Midbrain (tissue), 1 donor: ENCODE data around the gene RUSC1.
"Not testable (repeated sequence)": the region's sequence is repeated elsewhere in the genome, so short reads cannot be mapped to it uniquely, and the experiment has no call there.

Experiments
- DNase-seq: peaks from one replicate; lab custom pipeline; 2025; lab: John Stamatoyannopoulos, UW

The RUSC1 gene

DNA sequence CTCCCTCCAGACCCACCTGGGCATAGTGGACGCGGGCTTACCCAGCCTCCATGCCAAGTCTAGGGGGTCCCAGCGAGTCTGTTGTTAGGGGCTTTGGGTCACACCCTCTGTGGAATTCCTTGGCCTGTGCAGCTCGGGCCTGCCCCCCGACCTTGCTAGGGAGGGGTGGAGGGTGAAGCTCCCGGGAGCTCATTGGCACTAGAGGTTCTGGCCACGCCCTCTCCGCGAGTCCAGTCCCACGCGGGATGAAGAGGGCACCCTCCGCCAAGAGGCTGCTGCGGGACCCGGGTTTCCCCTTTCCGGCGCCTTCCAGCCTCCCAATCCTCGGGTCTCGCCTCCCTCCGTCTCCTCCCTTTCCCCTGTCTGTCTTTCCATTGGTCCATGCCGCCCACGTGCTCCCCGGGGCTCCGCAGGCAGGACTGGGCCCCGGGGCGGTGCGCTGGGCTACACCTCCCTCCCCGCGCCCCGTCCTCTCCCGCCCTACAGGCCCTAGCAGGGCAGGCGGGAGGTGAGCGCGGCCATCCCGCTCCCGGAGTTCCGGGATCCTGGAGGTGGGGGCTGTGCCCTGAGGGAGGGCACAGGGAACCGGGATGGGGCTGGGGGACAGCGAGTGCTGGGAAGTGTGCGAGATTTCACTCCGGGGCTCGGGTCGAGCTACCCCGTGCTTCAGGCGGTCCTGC is 3.5 kb downstream of the RUSC1 start:
- DNase-seq: peak; percentile 95

DNA sequence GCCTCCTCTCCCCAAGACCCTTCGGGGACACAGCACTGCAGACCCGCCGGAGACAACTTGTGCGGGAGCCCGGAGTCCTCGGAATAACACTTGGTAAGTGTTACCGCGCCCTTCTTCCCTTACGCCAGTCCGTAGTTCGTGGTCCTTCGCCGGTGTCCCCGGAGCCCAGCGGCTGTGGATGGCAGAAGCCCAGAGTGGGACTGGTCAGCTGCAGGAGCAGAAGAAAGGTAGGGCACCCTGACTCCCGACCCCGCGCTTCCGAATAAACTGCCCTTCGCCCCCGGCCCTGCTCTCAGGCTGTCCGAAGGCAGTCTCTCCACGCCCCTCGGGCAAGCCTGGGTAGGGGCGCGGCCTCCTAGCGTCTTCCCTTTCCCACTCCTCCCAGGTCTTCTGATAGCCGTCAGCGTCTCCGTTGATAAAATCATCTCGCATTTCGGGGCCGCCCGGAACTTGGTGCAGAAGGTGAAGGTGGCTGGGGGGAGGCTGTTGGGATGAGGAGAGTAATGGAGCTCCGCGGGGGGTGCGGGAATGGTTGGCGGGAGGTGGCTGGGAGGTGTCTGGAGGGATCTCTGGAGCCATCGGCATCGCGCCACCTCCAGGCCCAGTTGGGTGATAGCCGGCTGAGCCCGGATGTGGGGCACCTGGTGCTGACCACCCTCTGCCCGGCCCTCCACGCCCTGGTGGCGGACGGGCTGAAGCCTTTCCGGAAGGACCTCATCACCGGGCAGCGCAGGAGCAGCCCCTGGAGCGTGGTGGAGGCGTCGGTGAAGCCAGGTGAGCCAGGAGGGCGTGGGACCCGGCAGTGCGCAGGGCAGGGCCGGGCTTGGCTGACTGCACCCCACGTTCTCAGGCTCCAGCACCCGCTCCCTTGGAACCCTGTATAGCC is 4.3 kb downstream of the RUSC1 start:
- DNase-seq: peak; percentile 39

DNA sequence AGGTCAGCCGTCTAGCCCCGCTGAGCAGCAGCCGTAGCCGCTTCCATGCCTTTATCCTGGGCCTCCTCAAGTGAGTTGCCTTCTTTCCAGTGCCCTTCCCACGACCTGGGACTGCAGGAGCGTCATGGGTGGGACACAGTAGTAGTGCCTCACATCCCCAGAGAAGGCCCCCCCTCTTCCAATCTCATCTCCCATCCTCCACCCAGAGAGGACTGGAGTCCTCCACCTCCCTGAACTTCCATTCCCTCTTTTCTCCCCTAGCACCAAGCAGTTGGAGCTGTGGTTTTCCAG is 4.9 kb downstream of the RUSC1 start:
- DNase-seq: no peak

DNA sequence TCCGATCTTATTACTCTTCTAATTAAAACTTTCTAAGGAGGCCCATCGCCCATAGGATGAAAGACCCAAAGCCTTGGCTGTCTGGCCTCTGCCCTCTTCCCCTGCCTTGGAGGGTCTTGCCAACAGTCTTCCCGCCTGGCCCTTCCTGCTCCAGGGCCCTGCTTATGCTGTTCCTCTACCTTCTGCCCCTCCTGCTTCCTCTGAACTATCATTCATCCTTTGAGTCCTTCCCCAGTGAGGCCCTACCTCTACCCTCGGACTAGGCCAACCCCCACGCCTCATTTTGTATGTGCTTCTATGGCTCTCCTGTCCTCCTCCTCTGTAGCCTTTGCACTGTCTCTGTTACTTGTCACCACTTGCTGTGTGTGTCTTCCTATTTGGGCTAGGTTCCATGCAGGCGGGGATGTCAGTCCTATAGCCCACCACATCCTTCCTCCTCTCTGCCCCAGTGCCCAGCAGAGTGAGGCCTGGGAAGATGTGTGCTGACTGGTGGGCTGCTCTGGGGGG is 5.4 kb downstream of the RUSC1 start:
- no peak for DNase-seq

DNA sequence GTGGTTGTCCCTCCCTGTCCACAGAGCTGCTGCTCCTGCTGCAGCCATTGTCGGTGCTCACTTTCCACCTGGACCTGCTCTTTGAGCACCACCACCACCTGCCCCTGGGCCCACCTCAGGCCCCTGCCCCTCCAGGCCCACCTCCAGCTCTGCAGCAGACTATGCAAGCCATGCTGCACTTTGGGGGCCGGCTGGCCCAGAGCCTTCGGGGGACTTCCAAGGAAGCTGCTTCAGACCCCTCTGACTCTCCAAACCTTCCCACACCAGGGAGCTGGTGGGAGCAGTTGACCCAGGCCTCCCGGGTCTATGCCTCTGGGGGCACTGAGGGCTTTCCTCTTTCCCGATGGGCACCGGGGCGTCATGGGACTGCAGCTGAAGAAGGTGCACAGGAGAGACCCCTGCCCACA is 5.9 kb downstream of the RUSC1 start:
- DNase-seq: no peak

DNA sequence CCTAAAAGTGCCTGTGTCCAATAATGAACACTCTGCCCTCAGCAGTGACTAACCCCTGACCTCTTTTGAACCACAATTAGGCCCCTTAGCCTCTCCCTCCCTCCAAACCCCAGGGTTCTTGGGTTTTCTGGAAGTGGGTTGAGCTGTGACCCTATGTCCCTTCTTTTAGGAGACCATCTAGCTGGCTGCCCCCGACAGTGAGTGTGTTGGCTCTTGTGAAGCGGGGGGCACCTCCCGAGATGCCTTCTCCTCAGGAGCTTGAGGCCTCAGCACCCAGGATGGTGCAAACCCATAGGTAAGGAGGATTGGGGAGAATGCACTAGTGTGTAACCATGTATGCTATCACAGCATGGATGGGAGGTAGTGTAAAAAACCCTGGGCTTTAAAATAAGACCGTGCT is 7.3 kb downstream of the RUSC1 start:
- DNase-seq: no peak

DNA sequence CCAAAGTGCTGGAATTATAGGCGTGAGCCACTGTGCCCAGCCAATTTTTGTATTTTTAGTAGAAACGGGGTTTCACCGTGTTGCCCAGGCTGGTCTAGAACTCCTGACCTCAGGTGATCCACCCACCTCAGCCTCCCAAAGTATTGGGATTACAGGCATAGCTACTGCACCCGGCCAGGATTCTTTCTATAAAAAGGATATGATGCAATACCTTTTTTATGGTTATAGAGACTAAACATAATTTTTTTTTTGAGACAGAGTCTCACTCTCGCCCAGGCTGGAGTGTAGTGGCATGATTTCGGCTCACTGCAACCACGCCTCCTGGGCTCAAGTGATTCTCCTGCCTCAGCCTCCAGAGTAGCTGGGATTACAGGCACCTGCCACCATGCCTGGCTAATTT is 8.2 kb downstream of the RUSC1 start:
- DNase-seq: not testable (repeated sequence)

DNA sequence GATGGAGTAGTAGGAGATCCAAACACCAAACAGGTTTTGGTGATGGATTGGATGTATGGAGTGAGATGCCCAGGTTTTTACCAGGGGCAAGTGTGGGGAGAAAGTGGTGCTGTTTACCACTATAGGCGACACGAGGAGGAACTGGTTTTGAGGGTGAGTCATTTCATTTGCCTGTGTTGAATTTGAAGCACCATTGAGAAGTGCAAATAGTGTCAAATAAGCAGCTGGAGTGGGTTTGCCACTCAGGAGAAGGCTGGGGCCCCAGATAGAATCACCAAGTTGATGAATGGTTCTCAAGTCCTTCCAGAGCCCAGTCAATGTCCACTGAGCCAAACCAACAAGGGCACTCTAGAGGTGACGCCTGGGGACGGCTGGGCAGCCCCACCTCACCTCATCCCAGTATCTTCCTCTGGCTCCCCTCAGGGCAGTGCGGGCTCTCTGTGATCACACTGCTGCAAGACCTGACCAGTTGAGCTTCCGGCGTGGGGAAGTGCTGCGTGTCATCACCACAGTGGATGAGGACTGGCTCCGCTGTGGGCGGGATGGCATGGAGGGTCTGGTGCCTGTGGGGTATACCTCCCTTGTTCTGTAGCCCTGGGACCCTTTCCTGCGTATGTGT is 9.4 kb downstream of the RUSC1 start:
- no peak for DNase-seq

DNA sequence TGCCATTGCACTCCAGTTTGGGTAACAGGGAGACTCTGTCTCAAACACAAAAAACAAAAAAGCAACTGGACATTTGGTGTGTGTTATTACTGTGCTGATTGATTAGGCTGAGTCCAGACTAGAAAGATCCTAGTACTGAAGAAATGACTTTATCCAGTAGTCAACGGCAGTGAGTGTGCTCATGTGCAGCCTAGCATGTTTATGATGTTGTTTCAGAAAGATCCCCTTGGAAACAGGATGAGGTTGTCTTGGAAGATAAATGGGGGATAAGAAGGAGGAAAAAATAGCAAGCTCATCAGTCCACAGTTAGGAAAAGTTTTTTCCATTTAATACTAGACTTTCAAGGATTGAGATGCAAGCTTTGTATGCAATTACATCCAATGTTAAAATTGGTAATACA is 14.3 kb downstream of the RUSC1 start:
- DNase-seq: no peak

DNA sequence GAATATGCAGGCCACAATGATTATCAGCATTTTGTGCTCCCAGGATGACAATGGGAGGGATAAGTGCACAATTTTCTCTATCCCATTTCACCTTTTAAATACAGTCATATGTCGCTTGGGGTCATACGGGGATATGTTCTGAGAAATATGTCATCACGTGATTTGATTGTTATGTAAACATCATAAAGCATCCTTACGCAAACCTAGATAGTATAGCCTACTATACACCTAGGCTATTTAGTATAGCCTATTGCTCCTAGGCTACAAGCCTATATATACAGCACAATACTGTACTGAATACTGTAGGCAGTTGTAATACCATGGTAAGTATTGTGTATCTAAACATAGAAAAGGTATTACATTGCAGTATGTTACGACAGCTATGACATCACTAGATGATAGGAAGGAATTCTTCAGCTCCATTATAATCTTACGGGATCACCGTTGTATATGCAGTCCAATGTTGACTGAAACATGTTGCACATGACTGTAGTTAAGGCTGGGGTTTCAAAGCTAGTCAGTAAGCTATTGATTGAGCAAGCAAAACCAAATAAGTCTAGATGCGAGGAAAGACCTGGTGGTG is 18.9 kb downstream of the RUSC1 start:
- DNase-seq: no peak

DNA sequence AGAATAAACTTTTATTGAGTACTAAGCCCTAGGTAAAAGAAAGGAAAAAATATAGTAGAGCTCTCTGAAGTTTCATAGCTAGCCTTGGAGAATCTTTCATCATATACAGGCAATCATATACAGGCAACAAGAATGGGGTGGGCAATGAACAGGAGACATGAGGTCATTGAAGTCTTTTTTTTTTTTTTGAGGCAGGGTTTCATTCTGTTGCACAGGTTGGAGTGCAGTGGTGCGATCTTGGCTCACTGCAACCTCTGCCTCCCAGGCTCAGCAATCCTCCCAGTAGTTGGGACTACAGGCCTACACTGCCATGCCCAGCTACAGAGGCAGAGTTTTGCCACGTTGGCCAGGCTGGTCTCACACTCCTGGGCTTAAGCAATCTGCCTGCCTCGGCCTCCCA is 22.1 kb downstream of the RUSC1 start:
- DNase-seq: no peak

DNA sequence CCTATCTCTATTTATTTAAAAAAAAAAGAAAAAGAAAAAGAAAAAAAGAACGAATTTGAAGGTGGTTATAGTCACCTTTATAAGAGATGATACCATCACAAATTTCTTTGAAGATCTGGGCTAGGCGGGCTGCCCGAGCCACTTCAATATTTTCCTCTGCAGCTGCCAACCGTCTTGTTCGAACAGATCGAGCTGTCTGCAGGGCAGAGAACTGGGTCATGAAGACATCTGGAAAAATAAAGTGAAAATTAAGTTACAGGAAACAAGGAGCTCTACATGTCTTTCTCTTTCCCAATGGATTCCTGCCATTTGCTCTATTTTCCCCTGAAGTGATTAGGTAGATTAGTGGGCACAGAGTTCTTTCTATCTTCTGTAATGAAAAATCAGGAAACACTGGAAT is 31.9 kb downstream of the RUSC1 start:
- DNase-seq: no peak

DNA sequence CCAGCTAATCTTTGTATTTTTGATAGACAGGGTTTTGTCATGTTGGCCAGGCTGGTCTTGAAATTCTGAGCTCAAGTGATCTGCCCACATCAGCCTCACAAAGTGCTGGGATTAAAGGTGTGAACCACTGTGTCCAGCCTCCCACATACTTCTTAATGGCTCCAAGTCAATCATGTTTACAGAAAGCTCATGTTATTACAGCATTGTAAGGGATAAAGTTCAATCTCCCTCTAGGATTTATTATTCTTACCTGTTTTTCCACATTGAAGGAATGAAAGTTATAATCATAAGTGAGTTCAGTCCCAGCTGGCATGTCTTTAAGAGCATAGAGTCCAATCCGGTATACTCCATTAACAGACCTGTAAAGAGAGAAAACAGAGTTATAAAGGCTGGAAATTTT is 39.4 kb downstream of the RUSC1 start:
- no peak for DNase-seq

DNA sequence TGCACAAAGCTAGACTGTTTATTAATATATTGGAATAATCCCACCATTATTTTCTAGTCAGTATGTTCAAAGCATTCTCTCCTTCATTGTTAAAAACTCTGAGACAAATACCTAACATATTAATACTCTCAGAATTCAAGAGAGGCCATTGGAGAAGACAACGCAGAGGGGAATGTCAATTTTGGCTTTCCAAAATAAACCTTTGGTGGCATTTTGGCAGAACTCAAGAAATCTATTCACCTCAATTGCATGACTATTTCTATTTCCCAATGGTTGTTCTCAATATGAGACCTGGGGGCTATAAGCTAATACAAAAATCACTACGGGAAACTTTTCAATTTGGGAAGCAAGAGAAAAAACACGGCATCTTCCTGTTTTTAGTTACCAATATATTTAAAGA is 58.5 kb downstream of the RUSC1 start:
- DNase-seq: no peak

DNA sequence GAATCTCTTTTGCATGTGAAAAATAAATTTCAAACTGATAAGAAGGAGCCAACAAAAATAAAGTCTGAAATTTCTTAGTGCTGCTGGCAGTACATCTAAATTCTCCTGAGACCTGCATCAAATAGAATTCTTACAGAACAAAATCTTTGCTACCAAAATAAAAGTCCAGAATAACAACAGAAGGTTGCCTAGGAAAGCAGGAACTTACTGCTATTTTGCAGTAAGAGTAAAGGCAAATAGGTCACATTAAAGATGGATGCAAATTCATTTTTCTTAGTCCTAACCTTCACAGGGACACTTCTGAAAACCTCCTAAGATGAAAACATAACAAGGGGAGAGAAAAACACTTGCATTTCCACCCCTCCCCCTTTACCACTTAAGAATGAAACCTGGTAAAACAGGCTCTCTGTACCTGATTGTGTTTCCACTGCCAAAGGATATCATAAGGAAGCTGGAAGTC is 59.0 kb downstream of the RUSC1 start:
- DNase-seq: peak; percentile 33
